CD4-positive, alpha-beta T cell treated with Interleukin-17A for 4 hours (primary cell): ENCODE measurements around the gene SLC46A2.

ENCODE experiments used
- DNase-seq: peaks from one replicate; pipeline ENCODE4 v3.0.0-alpha.2; 2020; ENCODE audit warnings: mixed read lengths

Gene SLC46A2

GRCh38 chr9:112856843-112857242 lies 33.8 kb downstream of the SLC46A2 start:
- DNase-seq: no peak

GRCh38 chr9:112856200-112856599 lies 34.5 kb downstream of the SLC46A2 start:
- no peak for DNase-seq

- no peak for DNase-seq
Observed at GRCh38 chr9:112854657-112855056, 36.0 kb downstream of the SLC46A2 start.

GRCh38 chr9:112853882-112854585 lies 36.6 kb downstream of the SLC46A2 start:
- DNase-seq: no peak

- no peak for DNase-seq
Observed at GRCh38 chr9:112852741-112853504, 37.8 kb downstream of the SLC46A2 start.

- no peak for DNase-seq
Observed at GRCh38 chr9:112850840-112851239, 39.8 kb downstream of the SLC46A2 start.

- DNase-seq: no peak
Observed at GRCh38 chr9:112849363-112849922, 41.2 kb downstream of the SLC46A2 start.

GRCh38 chr9:112848316-112849151 lies 42.1 kb downstream of the SLC46A2 start:
- DNase-seq: no peak

- DNase-seq: no peak
Observed at GRCh38 chr9:112846528-112847488, 43.9 kb downstream of the SLC46A2 start.

GRCh38 chr9:112844771-112845542 lies 45.7 kb downstream of the SLC46A2 start:
- DNase-seq: peak; percentile 80

- no peak for DNase-seq
Observed at GRCh38 chr9:112842555-112842954, 48.1 kb downstream of the SLC46A2 start.

GRCh38 chr9:112841261-112841660 lies 49.4 kb downstream of the SLC46A2 start:
- DNase-seq: no peak

GRCh38 chr9:112839331-112839730 lies 51.3 kb downstream of the SLC46A2 start:
- DNase-seq: no peak

GRCh38 chr9:112838342-112838741 lies 52.3 kb downstream of the SLC46A2 start:
- DNase-seq: no peak

- DNase-seq: no peak
Observed at GRCh38 chr9:112836394-112836793, 54.3 kb downstream of the SLC46A2 start.

- no peak for DNase-seq
Observed at GRCh38 chr9:112833081-112833480, 57.6 kb downstream of the SLC46A2 start.

- DNase-seq: no peak
Observed at GRCh38 chr9:112831969-112832368, 58.7 kb downstream of the SLC46A2 start.

GRCh38 chr9:112831281-112831851 lies 59.3 kb downstream of the SLC46A2 start:
- DNase-seq: peak; percentile 6
